ENCODE results near the gene TMEM259. TPM values are rescaled to one million over a fixed set of nuclear protein-coding genes. Genes with fewer than 3 reads are reported as not detected.

The TMEM259 gene
- total RNA-seq, 4 donors from 2014 or later = 226 to 676 (median 303) TPM

DNA sequence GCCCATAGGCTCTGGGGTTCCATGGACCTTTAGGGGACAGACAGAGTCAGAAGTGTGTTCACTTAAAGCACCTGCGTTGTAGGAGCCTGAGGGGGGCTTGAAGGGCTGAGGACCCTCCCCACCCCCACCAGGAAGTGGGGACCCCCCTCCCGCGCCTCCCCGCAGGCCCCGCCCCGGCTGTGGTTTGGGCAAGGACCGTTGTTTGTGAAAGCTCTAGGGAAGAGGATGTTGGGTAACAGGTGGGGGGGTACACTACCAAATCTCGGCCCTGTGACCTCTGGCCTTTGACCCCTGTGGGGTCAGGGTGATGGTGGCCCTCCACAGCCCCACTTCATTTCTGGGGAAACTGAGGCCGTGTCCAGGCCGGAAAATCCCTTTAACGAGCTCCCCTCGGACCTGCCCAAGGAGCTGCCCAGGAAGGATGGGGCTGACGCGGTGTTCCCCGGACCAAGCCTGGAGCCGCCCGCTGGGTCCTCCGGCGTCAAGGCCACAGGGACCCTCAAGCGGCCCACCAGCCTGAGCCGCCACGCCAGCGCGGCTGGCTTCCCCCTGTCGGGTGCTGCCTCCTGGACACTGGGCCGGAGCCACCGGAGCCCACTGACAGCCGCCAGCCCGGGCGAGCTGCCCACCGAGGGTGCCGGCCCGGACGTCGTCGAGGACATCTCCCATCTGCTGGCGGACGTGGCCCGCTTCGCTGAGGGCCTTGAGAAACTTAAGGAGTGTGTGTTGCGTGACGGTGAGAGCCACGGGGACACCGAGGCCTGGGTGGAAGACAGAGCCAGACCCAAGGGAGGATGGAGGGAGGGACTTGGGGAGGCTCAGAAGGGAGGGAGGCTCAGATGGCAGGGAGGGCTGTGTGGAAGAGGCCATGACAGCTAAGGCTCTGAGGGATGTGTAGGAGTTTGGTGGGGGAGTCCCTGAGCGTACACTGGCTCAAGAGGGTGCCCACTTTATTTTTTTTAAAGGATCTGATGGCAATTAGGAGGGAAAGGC lies 47.4 kb upstream of the TMEM259 start:
- WGBS, 2 donors (ENCODE audit: low coverage in 1 of 2) = 49 to 75% methylated on average over 1 to 44 of the region's 45 CpGs
- in situ Hi-C loops (cut with MboI; ENCODE audit: low pct_ligation_motif_present in 1 of 4, low pct_unique_long_range_greater_than_20kb in 1 of 4, low sequenced_read_pairs in 3 of 4) = no loop called here
- Histone ChIP-seq H3K36me3 (no peaks in the 10 kb centered on the region), H3K4me1 (peaks cover 34 to 62% (median 59%) of the 10 kb centered on the region in 4 donors), H3K4me3 (peak overlapping the region in 3 of 4 donors; percentile 13 to 51 (median 41)), H3K9me3 (no peaks in the 10 kb centered on the region), H3K27ac (peak overlapping the region; percentile 73 to 88 (median 79)), H3K27me3 (peaks cover 69% of the 10 kb centered on the region)
- DNase-seq = peak; percentile 66
- TF ChIP-seq, protein P1, sequence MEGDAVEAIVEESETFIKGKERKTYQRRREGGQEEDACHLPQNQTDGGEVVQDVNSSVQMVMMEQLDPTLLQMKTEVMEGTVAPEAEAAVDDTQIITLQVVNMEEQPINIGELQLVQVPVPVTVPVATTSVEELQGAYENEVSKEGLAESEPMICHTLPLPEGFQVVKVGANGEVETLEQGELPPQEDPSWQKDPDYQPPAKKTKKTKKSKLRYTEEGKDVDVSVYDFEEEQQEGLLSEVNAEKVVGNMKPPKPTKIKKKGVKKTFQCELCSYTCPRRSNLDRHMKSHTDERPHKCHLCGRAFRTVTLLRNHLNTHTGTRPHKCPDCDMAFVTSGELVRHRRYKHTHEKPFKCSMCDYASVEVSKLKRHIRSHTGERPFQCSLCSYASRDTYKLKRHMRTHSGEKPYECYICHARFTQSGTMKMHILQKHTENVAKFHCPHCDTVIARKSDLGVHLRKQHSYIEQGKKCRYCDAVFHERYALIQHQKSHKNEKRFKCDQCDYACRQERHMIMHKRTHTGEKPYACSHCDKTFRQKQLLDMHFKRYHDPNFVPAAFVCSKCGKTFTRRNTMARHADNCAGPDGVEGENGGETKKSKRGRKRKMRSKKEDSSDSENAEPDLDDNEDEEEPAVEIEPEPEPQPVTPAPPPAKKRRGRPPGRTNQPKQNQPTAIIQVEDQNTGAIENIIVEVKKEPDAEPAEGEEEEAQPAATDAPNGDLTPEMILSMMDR (IDR thresholded peaks at IDR 0.05) = no peak
- no peak for TF ChIP-seq POLR2AphosphoS5 (IDR thresholded peaks at IDR 0.05)
- no peak for TF ChIP-seq POLR2A (IDR thresholded peaks at IDR 0.05)
- TF ChIP-seq EP300 (IDR thresholded peaks at IDR 0.05; ENCODE audit: low read depth) = no peak
- intact Hi-C loops (cut with DNase I; ENCODE audit: low total_unique reads) = no loop called here

DNA sequence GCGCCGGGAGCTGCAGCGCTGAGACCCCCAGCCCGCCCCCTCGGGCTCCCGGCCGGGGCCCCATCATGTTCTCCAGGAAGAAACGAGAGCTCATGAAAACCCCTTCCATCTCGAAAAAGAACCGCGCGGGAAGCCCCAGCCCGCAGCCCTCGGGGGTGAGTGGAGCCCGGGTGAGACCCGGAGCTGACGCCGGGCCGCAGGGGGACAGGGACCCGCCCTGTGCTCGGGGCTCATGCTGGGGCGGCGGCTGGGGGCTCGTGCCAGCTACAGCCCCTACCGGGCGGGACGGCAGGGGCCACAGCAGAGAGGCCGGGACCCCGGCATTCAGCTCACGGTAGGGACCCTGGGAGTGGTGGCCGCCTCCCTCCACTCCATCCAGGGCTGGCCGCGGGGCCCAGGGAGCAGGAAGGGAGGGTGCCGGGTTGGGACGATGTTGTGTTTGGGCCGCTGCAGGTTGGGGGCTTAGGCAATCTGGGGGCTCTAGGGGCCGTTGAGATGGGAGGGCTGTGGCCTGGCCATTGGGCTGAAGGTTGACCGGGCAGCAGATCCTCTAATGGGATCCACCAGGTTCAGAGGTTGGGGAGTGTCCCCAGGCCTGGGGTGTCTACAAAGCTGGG lies 46.5 kb upstream of the TMEM259 start:
- in situ Hi-C loops (cut with MboI; ENCODE audit: low pct_ligation_motif_present in 1 of 4, low pct_unique_long_range_greater_than_20kb in 1 of 4, low sequenced_read_pairs in 3 of 4) = no loop called here
- TF ChIP-seq POLR2A (IDR thresholded peaks at IDR 0.05) (no peak), POLR2AphosphoS5 (IDR thresholded peaks at IDR 0.05) (no peak), EP300 (IDR thresholded peaks at IDR 0.05; ENCODE audit: low read depth) (no peak)
- TF ChIP-seq, protein P1 (IDR thresholded peaks at IDR 0.05) = no peak
- Histone ChIP-seq H3K4me3 (peak overlapping the region; percentile 24 to 51 (median 38)), H3K27me3 (peaks cover 61% of the 10 kb centered on the region), H3K27ac (peak overlapping the region; percentile 73 to 88 (median 79)), H3K9me3 (no peaks in the 10 kb centered on the region), H3K4me1 (peaks cover 34 to 62% (median 59%) of the 10 kb centered on the region in 4 donors), H3K36me3 (no peaks in the 10 kb centered on the region)
- WGBS, 2 donors (ENCODE audit: low coverage in 1 of 2) = 7% methylated on average over 18 of the region's 38 CpGs; no CpG with 5 or more reads in 1 of the 2 donors
- intact Hi-C loops (cut with DNase I; ENCODE audit: low total_unique reads) = no loop called here
- DNase-seq = peak; percentile 34

DNA sequence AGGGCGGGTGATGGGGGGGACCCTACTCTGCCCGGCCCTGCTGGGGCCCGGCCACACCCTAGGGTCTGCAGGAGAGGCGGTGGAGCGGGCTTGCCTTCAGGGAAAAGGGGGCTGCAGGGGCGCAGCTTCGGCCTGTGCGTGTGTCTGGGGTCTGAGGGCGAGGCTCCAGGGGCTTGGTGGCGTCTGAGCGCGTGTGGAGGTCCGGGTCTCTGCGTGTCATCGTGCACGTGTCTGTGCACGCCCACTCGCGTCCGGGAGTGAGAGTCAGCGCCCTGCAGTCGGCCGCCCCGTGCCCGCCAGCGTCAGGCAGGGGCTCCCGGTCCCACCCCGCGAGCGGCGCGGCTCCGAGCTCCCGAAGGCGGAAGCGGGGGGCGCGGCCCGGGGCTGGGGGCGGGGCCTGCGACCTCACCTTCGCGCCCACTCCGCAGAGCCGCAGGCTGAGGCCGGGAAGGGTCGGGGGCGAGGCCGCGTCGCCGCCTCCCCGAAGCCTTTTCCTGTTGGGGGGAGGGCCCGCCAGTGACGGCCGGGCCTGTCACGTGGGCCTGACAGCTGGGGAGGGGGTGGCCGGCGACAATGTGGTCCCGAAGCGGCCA lies 45.9 kb upstream of the TMEM259 start, which contains the start of gene ARHGAP45:
Gene ARHGAP45 (plus strand): TSS at position 420 of the 593 bp plus-strand sequence. CDS start 239 bp downstream, outside the sequence.
- Histone ChIP-seq H3K4me3 (peak within 1 kb of the TSS; percentile 24 to 51 (median 38)), H3K27ac (peak within 1 kb of the TSS; percentile 73 to 88 (median 79)), H3K36me3 (no peaks in the 10 kb centered on the region), H3K9me3 (no peaks in the 10 kb centered on the region), H3K27me3 (peaks cover 55% of the 10 kb centered on the region), H3K4me1 (peaks cover 34 to 62% (median 57%) of the 10 kb centered on the region in 4 donors)
- in situ Hi-C loops (cut with MboI; ENCODE audit: low pct_ligation_motif_present in 1 of 4, low pct_unique_long_range_greater_than_20kb in 1 of 4, low sequenced_read_pairs in 3 of 4) (no loop called here), intact Hi-C loops (cut with DNase I; ENCODE audit: low total_unique reads) (no loop called here)
- WGBS, 2 donors (ENCODE audit: low coverage in 1 of 2) = 8% methylated on average over 23 of the region's 61 CpGs; no CpG with 5 or more reads in 1 of the 2 donors
- peak; percentile 70 for DNase-seq
- TF ChIP-seq, protein P1 (IDR thresholded peaks at IDR 0.05) = no peak
- TF ChIP-seq EP300 (IDR thresholded peaks at IDR 0.05; ENCODE audit: low read depth) (no peak), POLR2AphosphoS5 (IDR thresholded peaks at IDR 0.05) (no peak), POLR2A (IDR thresholded peaks at IDR 0.05) (no peak)
